Activated T-cell treated with anti-CD3 and anti-CD28 coated beads, Interleukin-2, amount 50 U/mL, for 24 hours (primary cell): ENCODE data around the gene VWA2.

Experiments
- DNase-seq: peaks from one replicate; pipeline ENCODE4 v3.0.0-alpha.2; 2020
- H3K27ac Mint-ChIP-seq: 2 replicates; pipeline ENCODE4 v1.8.0; 2020; ENCODE audit warnings: mild to moderate bottlenecking, mixed read lengths
- H3K27me3 Mint-ChIP-seq: 2 replicates; pipeline ENCODE4 v1.8.0; 2020; ENCODE audit warnings: mixed read lengths
- H3K36me3 Mint-ChIP-seq: 2 replicates; pipeline ENCODE4 v1.8.0; 2020; ENCODE audit warnings: low read depth, mixed read lengths
- H3K4me1 Mint-ChIP-seq: 2 replicates; pipeline ENCODE4 v1.8.0; 2020; ENCODE audit warnings: low read depth, mixed read lengths
- H3K4me3 Mint-ChIP-seq: 2 replicates; pipeline ENCODE4 v1.8.0; 2020; ENCODE audit warnings: mild to moderate bottlenecking, moderate library complexity, mixed read lengths
- H3K9me3 Mint-ChIP-seq: 2 replicates; pipeline ENCODE4 v1.8.0; 2020; ENCODE audit warnings: mixed read lengths

VWA2 gene, protein sequence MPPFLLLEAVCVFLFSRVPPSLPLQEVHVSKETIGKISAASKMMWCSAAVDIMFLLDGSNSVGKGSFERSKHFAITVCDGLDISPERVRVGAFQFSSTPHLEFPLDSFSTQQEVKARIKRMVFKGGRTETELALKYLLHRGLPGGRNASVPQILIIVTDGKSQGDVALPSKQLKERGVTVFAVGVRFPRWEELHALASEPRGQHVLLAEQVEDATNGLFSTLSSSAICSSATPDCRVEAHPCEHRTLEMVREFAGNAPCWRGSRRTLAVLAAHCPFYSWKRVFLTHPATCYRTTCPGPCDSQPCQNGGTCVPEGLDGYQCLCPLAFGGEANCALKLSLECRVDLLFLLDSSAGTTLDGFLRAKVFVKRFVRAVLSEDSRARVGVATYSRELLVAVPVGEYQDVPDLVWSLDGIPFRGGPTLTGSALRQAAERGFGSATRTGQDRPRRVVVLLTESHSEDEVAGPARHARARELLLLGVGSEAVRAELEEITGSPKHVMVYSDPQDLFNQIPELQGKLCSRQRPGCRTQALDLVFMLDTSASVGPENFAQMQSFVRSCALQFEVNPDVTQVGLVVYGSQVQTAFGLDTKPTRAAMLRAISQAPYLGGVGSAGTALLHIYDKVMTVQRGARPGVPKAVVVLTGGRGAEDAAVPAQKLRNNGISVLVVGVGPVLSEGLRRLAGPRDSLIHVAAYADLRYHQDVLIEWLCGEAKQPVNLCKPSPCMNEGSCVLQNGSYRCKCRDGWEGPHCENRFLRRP

DNA sequence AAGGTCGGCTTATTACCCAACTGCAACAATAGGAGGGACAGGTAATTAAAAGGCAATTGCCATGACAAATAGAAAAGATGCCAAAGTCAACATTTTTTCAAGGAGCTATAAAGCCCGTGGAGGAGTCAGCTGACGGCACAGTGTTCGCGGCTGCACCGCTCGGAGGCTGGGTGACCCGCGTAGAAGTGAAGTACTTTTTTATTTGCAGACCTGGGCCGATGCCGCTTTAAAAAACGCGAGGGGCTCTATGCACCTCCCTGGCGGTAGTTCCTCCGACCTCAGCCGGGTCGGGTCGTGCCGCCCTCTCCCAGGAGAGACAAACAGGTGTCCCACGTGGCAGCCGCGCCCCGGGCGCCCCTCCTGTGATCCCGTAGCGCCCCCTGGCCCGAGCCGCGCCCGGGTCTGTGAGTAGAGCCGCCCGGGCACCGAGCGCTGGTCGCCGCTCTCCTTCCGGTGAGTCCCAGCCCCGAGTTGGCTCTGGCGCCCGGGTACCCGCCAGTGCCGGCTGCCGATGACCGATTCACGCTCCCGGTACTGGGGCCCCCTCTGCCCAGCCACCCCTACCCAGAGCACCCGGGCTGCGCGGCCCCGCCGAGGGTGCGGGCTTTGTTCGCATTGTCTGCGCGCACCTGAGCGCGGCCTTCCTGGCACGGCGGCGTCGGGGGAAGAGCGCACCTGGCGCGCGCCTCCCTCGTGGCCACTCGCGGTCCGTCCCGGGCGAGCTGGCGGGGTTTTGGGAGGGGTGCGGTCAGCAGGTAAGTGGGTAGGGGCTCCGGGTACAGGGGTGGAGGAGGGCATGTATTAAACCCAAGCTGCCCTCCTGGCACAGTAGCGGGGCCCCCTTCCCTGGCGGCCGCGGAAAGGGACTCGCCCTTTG is at the start of gene VWA2:
Gene VWA2 (plus strand): TSS at position 138 of the 877 bp plus-strand sequence. CDS start 9,460 bp downstream, outside the sequence.
- DNase-seq: peak; percentile 54
- Mint-ChIP-seq H3K4me3 (peak within 1 kb of the TSS; percentile 64), H3K27me3 (peaks cover 87% of the 10 kb centered on the region)

DNA sequence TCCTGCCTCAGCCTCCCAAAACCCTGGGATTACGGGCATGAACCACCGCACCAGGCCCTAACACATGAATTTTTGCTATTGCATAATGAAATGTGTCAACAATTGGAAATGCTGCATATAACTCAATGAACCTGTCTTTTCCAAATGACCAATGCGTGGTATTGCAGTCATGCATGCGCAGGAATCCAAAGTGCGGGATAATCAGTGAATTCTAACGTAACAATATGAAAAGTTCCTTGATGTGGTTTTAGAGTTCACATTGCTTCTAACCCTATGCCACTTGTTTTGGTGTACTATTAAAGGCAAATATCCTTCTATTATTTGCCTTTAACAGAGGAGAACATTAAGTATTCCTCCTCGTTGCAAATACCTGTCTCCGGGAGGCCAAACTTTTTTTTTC is 49.4 kb upstream of the VWA2 start:
- Mint-ChIP-seq H3K4me3 (no peak overlapping the region), H3K36me3 (no peaks in the 10 kb centered on the region), H3K4me1 (no peaks in the 10 kb centered on the region), H3K27me3 (peaks cover 23% of the 10 kb centered on the region), H3K9me3 (no peaks in the 10 kb centered on the region), H3K27ac (no peak overlapping the region)
- no peak for DNase-seq

More for the DNA sequence above, at the start of gene VWA2:
- H3K27ac Mint-ChIP-seq: no peak within 1 kb of the TSS
- H3K9me3 Mint-ChIP-seq: no peaks in the 10 kb centered on the region
- no peaks in the 10 kb centered on the region for H3K36me3 Mint-ChIP-seq
- peaks cover 14% of the 10 kb centered on the region for H3K4me1 Mint-ChIP-seq

DNA sequence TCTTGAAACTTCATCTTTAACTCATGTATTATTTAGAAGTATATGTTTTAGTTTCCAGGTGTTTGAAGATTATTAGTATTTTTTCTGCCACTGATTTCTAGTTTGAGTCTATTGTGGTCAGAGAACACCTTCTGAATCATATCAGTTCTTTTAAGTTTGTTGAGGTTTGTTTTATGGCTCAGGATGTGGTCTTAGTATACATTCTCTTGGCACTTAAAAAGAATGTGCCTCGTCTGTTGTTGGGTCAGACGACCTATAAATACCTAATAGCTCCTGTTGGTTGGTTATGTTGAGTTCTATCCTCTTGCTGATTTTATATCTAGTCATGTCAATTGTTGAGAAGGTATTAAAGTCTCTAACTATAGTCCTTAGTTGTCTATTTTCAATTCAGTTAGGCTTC is 44.0 kb upstream of the VWA2 start:
- Mint-ChIP-seq H3K36me3 (no peaks in the 10 kb centered on the region), H3K4me3 (no peak overlapping the region), H3K27me3 (peaks cover 49% of the 10 kb centered on the region), H3K9me3 (no peaks in the 10 kb centered on the region), H3K4me1 (peaks cover 5% of the 10 kb centered on the region), H3K27ac (no peak overlapping the region)
- DNase-seq: no peak

GRCh38 chr10:114199239-114199638 is 39.8 kb upstream of the VWA2 start:
- DNase-seq: no peak
- H3K4me3 Mint-ChIP-seq: no peak overlapping the region
- no peaks in the 10 kb centered on the region for H3K9me3 Mint-ChIP-seq
- no peak overlapping the region for H3K27ac Mint-ChIP-seq
- H3K36me3 Mint-ChIP-seq: no peaks in the 10 kb centered on the region
- peaks cover 54% of the 10 kb centered on the region for H3K27me3 Mint-ChIP-seq
- H3K4me1 Mint-ChIP-seq: peaks cover 5% of the 10 kb centered on the region

DNA sequence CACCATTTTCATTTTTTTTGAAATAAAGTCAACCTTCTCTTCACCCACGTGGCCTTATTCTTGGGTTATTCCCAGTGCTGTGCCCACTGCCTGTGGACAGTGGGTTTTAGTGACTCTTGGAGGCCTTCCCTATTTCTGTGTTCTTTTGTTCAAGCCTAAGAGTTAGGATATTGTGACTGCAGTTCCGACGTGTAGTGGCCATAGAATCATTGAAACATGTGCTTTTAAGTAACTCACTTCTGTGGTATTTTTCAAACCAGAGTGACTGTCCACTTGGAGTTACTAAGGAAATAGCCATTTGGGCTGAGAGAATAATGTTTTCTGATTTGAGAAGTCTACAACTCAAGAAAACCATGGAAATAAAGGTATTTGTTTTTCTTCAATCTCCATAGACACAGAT is 36.2 kb upstream of the VWA2 start:
- H3K36me3 Mint-ChIP-seq: no peaks in the 10 kb centered on the region
- H3K4me3 Mint-ChIP-seq: no peak overlapping the region
- no peaks in the 10 kb centered on the region for H3K4me1 Mint-ChIP-seq
- no peak overlapping the region for H3K27ac Mint-ChIP-seq
- DNase-seq: no peak
- H3K9me3 Mint-ChIP-seq: no peaks in the 10 kb centered on the region
- H3K27me3 Mint-ChIP-seq: peaks cover 44% of the 10 kb centered on the region

DNA sequence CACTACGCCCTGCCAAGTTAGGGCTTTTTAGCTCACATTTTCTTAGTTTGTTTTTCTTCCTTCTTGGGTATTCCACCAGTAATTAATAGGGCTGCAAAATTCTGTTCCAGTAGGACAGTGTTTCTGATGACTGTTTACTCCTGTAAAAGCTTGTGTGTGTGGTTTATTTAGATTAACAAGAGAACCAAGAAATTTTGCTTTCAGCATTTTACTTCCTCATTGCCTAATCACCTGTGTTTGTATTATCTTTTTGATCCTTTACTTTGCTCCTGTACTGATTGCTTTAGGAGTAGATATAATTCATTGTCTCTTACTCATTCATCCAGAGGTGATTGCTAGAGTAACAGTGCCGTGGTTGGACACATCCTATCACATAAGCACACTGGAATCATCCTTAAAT is 32.2 kb upstream of the VWA2 start:
- Mint-ChIP-seq H3K27ac (no peak overlapping the region), H3K9me3 (no peaks in the 10 kb centered on the region), H3K4me1 (no peaks in the 10 kb centered on the region), H3K27me3 (peaks cover 18% of the 10 kb centered on the region), H3K4me3 (no peak overlapping the region), H3K36me3 (no peaks in the 10 kb centered on the region)
- no peak for DNase-seq

- peaks cover 18% of the 10 kb centered on the region for H3K27me3 Mint-ChIP-seq
- no peak for DNase-seq
- no peaks in the 10 kb centered on the region for H3K36me3 Mint-ChIP-seq
- no peak overlapping the region for H3K4me3 Mint-ChIP-seq
- H3K9me3 Mint-ChIP-seq: no peaks in the 10 kb centered on the region
- no peaks in the 10 kb centered on the region for H3K4me1 Mint-ChIP-seq
- no peak overlapping the region for H3K27ac Mint-ChIP-seq
Observed at GRCh38 chr10:114207349-114207748, 31.7 kb upstream of the VWA2 start.

- H3K36me3 Mint-ChIP-seq: no peaks in the 10 kb centered on the region
- H3K4me1 Mint-ChIP-seq: no peaks in the 10 kb centered on the region
- no peak overlapping the region for H3K4me3 Mint-ChIP-seq
- no peaks in the 10 kb centered on the region for H3K9me3 Mint-ChIP-seq
- no peak overlapping the region for H3K27ac Mint-ChIP-seq
- H3K27me3 Mint-ChIP-seq: peaks cover 13% of the 10 kb centered on the region
- no peak for DNase-seq
Observed at GRCh38 chr10:114208351-114208750, 30.7 kb upstream of the VWA2 start.

DNA sequence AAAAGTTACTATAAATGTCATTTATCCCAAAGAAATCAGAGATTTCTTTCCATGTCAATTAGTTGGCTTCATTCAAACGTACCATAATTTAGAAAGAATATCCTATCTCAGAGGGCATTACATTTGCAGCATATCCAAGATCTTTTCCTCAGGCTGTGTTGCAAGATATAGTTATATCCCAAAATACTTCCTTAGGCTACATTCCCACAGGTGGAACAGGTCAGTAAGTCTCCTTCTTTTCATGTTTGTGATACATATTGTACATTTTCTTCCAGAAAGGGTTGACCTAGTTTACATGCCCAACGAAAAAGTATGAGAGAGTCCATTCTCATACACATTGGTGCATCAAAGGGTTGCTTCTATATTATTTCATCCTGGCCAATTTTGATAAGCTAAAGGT is 26.9 kb upstream of the VWA2 start:
- Mint-ChIP-seq H3K4me1 (no peaks in the 10 kb centered on the region), H3K9me3 (no peaks in the 10 kb centered on the region), H3K27me3 (peaks cover 3% of the 10 kb centered on the region), H3K4me3 (no peak overlapping the region), H3K36me3 (no peaks in the 10 kb centered on the region), H3K27ac (no peak overlapping the region)
- no peak for DNase-seq

GRCh38 chr10:114215033-114215432 is 24.0 kb upstream of the VWA2 start:
- Mint-ChIP-seq H3K9me3 (no peaks in the 10 kb centered on the region), H3K4me1 (no peaks in the 10 kb centered on the region), H3K27ac (no peak overlapping the region)

DNA sequence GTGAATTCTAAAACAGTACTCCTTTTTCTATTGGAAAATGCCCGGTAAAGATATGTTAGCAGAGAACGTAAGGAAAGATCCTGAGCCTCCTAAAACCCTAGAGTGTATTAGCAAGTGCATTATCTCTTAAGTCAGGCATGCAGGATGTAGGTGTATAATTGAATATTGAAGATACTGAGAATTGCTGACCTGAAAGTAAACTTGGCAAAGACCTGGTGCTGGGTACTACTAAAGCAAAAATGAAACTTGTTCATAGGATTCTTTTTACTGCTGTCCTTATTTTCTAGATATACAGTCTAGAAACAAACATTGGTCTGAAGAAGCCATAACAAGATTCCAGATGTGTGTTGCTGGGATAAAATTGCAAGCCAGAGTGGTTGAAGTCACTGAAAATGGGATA is 18.8 kb upstream of the VWA2 start:
- peaks cover 29% of the 10 kb centered on the region for H3K27me3 Mint-ChIP-seq
- H3K9me3 Mint-ChIP-seq: no peaks in the 10 kb centered on the region
- no peak overlapping the region for H3K4me3 Mint-ChIP-seq
- no peak overlapping the region for H3K27ac Mint-ChIP-seq
- H3K36me3 Mint-ChIP-seq: no peaks in the 10 kb centered on the region
- no peak for DNase-seq
- H3K4me1 Mint-ChIP-seq: no peaks in the 10 kb centered on the region

More at GRCh38 chr10:114215033-114215432, 24.0 kb upstream of the VWA2 start:
- no peak overlapping the region for H3K4me3 Mint-ChIP-seq
- DNase-seq: no peak
- H3K36me3 Mint-ChIP-seq: no peaks in the 10 kb centered on the region
- peaks cover 12% of the 10 kb centered on the region for H3K27me3 Mint-ChIP-seq

DNA sequence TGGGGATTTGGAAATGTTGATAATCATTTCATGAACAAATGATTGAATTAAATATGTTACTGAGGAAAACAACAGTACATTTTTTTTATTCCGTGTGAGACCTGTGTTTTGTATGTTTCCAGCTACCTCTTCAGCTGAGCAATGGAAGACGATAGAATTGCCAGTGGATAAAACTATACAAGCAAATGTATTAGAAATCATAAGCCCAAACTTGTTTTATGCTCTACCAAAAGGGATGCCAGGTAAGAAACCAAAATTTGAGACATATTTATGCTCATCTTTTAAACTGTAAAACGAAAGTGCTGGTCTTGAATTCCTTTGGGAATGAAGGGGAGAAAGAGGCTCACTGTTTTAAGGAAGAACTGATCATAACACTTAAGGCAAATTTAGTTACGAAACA is 17.8 kb upstream of the VWA2 start:
- H3K27ac Mint-ChIP-seq: no peak overlapping the region
- peaks cover 33% of the 10 kb centered on the region for H3K27me3 Mint-ChIP-seq
- no peaks in the 10 kb centered on the region for H3K9me3 Mint-ChIP-seq
- no peaks in the 10 kb centered on the region for H3K36me3 Mint-ChIP-seq
- DNase-seq: no peak
- no peak overlapping the region for H3K4me3 Mint-ChIP-seq
- no peaks in the 10 kb centered on the region for H3K4me1 Mint-ChIP-seq

DNA sequence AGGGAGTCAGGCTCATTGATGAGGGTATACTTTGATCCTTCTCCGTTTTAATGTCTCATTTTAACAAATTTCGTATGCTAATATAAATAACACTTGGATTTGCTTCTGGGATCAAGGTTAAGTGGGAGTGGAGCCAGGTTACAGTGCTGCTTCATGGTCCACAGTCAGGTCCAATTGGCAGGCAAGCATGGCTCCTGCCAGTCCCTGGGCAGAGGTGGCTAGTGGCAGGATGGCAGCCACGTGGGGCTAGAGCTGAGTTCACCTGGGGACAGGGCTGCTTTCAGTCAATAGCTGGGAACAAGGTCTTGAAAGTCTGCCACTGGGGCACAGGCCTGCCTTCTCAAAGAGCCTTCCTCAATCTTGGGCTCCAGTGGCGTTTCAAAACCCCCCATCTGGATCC is 16.0 kb upstream of the VWA2 start:
- Mint-ChIP-seq H3K36me3 (no peaks in the 10 kb centered on the region), H3K4me1 (no peaks in the 10 kb centered on the region), H3K27ac (no peak overlapping the region), H3K27me3 (peaks cover 38% of the 10 kb centered on the region), H3K4me3 (no peak overlapping the region), H3K9me3 (no peaks in the 10 kb centered on the region)
- no peak for DNase-seq

DNA sequence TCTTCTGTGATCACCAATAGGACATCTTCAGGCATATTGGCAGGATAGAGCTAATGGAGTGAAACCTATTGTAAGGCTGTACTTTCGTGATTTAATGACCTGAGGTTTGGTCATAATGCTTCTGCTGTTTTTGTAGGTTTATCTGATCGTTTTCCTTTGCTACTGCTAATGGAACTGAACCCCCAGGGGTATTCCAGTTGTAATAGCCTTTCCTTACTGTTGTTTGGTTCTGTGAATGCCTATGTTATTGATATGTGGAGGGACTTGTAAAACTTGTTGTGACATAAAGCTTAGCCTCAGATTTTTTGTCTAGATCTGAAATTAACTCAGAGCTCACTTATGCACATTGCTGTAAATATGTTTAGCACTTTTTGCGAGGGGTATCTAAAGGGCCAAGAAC is 10.9 kb upstream of the VWA2 start:
- H3K36me3 Mint-ChIP-seq: no peaks in the 10 kb centered on the region
- H3K4me3 Mint-ChIP-seq: no peak overlapping the region
- no peak for DNase-seq
- peaks cover 30% of the 10 kb centered on the region for H3K27me3 Mint-ChIP-seq
- no peaks in the 10 kb centered on the region for H3K9me3 Mint-ChIP-seq
- H3K4me1 Mint-ChIP-seq: no peaks in the 10 kb centered on the region
- no peak overlapping the region for H3K27ac Mint-ChIP-seq
